GM19240 (cell line): Measurements from ENCODE around the gene POLD2.

Experiments used
- DNase-seq: peaks from one replicate; pipeline ENCODE4 v3.0.0; 2011; ENCODE audit warnings: low spot score; ENCODE audit not compliant: insufficient read length

Gene POLD2

DNA sequence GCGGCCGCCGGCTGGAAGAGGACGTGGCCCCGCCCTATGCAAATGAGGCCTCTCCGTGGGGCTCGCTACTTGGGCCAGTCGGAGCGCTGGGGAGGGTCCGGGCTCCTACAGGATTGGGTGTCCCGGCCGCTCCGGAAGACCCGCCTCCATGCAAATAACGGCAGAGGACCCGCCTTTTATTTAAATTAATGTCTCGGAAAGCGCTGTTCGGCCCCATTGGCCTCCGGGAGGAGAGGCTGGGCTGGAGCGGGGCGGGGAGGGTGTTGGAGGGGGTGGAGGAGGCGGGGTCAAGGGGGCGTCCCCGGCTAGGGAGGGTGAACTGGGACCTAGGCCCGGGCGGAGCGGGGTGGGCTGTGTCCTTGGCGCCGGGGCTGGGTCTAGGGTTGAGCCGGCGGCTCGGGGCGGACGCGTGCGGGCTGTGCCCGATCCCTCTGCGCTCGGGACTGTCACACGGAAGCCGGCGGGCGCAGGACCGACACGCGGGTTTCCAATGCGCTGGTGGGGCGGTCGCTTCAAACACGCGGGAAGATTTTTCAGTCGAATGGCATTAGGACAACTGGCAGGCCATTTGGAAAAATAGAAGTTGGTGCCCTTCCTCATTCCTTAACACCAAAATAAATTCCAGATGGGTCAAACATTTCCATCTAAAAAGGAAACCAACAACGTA lies 40.7 kb downstream of the POLD2 start:
- peak; percentile 95 for DNase-seq

GRCh38 chr7:44081266-44081748 lies 42.0 kb downstream of the POLD2 start:
- DNase-seq, result no peak

DNA sequence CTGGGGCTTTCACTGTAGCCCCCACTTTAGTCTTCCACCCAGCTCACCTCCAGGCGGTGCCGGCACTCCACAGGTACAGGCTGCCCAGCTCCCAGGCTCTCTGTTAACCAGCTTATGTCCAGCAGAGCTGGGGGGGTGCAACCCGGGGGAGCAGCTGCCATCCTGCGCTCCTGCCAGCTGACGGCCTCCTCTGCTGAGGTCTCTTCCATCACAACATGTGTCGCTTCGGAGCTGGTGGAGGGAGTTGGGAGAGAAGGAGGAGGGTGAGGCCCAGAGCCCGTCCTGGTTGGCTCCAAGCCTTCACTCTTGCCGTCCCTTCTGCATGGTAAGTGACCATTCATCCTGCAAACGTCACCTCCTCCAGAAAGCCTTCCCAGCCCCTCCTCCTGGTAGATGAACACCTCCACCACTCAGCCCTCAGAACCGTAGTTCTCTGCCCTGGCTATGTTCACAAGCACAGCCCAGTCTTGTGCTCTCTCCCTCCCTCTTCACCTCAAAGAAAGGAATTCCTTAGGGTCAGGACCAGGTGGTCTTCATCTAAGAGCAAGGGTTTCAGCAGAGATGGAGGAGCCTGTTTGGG lies 42.6 kb downstream of the POLD2 start:
- no peak for DNase-seq

- DNase-seq, result no peak
Measured at GRCh38 chr7:44080118-44080517, 43.2 kb downstream of the POLD2 start.

DNA sequence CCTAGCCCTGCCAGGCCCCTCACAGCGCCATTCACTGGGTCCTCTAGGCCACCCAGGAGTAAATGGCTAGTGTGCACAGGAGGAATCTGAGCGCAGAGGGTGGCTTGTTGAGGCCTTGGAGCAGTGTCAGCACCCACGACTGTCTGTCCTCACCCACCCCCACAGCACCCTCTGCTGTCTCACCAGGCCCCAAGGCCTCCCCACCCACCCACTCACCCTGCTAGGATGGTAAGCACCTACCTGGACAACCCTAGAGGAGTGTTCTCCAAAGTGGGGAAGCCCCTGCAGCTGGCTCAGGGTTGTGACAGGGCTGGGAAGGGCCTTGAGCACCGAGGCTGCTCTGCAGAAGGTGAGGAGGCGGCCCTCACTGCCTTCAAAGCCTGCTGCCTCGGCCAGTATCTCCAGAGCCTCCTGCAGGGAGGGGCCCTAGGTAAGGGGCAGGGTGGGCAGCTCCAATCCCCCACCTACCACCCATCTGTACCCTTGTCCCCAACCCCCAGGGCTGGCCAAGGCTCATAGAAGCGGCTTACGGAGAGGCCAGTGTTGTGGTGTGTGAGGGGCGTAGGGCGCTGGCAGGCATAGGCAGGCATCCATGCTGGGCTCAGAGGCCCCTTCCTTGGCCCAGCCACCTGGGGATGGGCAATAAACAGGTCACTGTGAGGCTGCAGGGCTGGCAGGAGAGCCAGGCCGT lies 43.9 kb downstream of the POLD2 start:
- no peak for DNase-seq

DNA sequence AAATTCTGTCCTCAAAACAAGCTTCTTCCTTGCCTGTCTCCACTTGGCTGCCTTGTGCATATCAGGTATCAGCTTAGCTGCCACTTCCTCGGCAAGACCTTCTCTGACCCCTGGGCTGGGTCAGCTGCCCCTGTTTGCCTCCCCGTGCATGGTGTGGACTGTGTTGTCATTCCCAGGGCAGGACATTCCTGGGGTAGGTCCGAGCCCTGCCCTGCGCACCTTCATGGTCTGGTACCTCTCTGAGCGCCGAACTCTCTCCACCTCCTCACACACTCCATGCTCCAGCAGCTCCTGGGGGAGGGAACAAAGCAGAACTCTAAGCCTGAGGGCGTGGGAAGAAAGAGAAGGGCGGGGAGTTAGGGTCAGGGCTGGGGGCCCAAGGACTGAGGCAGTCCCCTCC lies 44.8 kb downstream of the POLD2 start:
- no peak for DNase-seq

- no peak for DNase-seq
Measured at GRCh38 chr7:44077681-44078091, 45.7 kb downstream of the POLD2 start.

DNA sequence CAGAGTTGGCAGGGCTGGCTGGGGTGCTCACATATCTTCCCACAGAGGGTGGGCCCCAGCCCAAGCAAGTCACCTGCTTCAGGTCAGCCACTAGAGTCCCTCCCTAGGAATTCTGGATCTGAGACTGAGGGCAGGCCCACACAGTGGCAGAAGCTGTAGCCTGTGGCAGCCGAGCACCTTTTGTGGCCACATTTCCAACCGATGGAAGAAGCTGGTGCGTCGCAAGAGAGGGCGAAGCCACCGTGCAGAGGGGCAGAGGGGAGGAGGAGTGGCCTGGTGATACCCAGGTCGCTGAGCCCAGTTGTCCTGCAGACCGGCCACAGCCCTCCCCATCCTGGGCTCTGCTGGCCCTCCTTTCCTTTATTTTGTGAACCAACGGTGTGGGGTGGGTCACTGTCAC lies 46.3 kb downstream of the POLD2 start:
- DNase-seq, result no peak

GRCh38 chr7:44076101-44076895 lies 47.0 kb downstream of the POLD2 start:
- no peak for DNase-seq

DNA sequence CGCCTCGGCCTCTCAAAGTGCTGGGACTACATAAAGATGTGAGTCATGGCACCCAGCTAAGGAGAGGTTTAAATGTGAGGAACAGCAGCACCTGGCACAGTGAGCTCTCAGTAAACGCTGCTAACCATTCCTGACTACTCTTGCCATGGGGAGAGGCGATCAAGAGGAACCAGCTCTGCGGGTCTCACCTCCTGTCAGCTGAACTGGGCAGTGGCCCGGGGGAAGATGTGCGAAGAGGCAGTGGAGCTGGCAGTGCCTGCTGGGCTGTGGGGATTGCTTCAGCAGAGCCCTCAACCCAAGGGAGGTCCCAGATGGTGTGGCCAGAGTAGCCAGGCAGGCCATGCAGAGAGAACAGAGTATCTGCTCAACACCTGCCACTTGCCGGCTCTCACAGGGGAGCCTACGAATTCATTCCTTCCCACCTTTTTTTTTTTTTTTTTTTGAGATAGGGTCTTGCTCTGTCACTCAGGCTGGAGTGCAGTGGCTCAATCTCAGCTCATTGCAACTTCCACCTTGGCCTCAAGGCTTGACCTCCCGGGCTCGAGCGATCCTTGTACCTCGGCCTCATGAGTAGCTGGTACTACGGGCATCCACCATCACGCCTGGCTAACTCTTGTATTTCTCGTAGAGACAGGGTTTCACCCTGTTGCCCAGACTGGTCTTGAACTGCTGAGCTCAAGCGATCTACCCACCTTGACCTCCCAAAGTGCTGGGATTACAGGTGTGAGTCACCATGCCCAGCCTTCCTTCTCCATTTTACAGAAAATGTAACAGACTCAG lies 47.9 kb downstream of the POLD2 start:
- no peak for DNase-seq

DNA sequence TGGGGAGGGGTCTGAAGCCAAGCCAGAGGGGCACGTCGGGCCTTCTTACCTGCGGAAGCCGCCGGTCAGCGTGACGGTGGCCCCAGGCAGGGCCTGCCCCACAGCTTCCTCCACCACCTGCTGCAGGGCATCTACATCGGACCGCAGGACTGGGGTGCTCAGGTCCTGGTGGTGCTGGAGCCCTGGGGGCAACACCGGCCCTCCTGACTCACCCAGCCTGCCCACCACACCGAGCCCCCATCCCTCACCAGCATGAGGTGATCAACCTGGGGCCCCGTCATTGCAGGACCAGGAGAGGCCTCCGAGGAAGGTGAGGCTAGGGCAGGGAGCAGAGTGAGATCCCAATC lies 49.0 kb downstream of the POLD2 start:
- DNase-seq, result no peak

- no peak for DNase-seq
Measured at GRCh38 chr7:44073664-44074348, 49.5 kb downstream of the POLD2 start.

DNA sequence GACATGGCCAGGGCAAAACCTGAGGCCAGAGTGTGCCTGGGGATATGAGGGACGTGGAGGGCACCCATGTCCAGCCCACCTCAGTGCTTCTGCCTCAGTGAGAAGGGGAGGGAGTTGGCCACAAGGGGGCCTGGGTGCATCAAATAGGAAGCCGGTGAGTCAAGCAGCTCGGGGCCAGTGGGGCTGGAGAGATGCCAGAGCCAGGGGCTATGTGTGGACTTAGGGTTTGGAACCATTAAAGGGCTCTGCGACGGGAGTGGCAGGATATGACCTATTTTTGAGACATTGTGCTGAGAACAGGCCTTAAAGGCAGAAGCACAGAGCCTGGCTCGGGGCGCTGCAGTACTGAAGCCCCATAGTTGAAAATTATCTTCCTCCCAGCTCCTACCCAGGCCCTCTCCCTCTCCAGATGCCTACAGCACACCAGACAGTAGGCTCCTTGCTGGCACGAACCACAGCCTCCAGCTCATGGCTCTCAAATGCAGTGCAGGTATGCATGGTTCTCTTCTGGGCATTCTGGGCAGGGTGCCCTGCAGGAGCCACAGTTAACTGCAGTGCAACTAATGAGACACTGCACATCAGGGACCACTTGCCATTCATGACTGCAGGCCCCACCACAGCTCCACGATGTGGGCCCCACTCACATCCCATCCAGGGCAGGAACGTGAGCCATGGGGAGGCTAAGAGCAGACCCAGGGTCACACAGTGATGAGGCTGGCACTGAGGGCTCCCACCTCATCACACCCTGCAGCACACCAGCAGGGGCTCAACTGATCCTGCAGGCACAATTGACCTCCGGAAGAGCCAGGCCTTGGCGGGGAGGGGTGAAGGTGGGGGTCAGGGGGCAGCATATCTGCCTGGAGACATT lies 50.8 kb downstream of the POLD2 start:
- no peak for DNase-seq

DNA sequence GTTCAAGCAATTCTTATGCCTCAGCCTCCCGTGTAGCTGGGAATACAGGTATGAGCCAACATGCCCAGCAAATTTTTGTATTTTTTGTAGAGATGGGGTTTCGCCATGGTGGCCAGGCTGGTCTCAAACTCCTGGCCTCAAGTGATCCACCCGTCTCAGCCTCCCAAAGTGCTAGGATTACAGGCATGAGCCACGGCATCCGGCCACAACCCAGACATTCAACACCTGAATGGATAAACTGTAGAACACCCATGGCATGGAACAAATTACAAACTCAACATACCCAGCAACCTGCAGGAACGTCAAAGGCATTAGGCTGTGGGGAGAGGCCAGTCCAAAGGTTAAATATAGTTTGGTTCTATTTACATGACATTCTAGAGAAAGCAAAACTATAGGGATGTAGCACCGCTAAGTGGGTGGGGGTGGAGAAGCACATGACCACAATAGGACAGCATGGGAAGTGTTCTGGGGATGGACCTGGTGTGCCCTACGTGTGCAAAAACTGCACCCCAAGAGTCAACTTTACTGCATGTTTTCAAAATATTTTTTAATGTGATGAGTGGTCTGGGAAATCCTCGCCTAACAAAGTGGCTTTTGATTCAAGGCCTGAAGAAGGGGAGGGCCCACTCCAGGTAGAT lies 51.5 kb downstream of the POLD2 start:
- DNase-seq, result no peak

DNA sequence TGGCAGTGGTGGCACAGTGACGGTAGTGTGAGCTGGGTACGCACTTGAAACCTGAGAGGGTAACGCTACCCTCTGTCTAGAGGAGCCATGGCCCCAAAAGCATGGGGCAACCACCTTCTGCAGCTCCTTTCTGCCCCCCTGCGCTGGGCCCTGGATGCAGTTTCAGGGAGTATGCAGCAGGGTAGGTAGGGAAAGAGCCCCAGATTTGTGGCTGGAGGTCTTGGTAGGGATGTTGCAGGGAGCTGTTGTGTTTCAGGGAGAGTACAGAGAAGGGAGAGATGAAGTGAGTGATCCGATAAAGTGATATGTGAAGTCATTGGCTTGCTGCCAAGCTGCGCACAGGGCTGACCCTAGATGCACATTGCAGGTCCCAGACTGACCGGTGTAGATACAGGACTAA lies 55.3 kb downstream of the POLD2 start:
- no peak for DNase-seq

DNA sequence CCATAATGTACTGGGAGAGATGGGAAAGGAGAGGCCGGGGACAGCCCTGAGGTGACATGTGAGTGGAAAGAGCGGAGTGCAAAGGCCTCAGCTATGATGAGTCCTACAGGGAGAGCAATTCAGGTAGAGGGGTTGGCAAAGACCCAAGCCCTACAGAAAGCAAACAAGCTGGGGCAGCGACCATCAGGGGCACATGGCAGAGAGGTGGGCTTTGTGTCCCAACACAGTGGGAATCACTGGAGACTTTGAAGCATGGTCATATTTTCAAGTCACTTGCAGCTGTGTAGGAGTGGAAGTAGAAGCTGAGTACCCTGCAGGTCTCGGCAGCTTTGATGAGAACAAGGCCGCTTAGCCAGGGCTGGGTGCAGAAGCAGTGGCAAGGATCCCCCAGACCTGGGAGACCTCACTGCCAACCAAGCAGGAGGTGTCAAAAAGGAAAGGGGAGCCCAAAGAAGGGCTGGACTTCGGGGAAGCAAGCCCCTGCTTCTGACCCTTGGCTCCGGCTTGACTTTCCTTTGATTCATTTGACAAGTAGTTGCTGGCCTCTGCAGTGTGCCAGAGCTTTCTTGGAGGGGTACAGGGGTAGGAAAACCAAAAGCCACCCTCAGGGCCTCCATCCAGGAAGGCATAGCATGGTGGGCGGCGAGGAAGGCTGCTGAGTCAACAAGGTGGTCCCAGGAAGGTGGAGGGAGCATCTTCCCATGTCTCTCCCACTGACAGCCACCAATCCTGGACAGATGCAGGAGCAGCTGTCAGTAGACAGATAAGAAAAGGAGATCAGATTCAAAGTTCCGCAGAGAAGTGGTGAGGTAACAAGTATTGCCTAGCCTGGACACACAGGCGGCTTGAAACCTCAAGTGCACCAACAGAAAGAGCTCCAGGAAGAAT lies 56.0 kb downstream of the POLD2 start:
- DNase-seq, result no peak

DNA sequence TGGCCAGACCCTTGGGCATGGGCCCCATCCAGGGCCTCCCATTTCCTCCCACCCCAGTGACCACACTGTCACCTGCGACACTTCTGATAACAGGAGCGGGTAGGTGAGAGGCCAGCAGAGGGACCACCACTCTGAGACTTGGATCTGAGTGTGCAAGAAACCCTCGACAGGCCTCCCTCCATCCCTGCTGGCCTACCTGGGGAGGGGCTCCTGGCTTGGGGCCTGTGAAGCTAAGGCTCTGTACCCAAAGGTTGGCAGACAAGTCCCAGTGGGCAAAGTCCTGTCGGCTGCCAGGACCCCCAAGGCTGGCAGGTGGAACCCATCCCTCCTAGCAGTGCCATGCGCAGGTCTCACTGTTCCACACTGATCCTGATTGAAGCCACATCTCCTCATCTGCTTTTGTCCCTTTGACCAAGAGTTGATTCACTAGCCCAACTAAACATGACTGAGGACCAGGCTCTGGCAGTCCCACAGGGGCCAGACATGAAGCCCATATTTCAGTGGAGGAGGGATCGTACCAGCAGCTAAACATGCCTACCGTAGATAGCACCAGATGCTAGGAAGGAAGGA lies 56.8 kb downstream of the POLD2 start:
- no peak for DNase-seq

GRCh38 chr7:44066111-44066460 lies 57.3 kb downstream of the POLD2 start:
- no peak for DNase-seq
